Skeletal muscle cell (primary cell): ENCODE data around the gene BLOC1S5.
A peak's percentile ranks its signal among the peaks of the same experiment; 100 is the strongest.
"Not testable (repeated sequence)": the region's sequence is repeated elsewhere in the genome, so short reads cannot be mapped to it uniquely, and the experiment has no call there.

ENCODE experiments used
- DNase-seq: peaks from one replicate; pipeline ENCODE4 v3.0.0-alpha.2; 2010; ENCODE audit warnings: low read depth
- H3K4me3 ChIP-seq: 2 replicates; pipeline ENCODE4 v1.5.1; 2011; ENCODE audit warnings: low read depth, mild to moderate bottlenecking, control low read depth, low read length, moderate library complexity

Gene BLOC1S5

DNA sequence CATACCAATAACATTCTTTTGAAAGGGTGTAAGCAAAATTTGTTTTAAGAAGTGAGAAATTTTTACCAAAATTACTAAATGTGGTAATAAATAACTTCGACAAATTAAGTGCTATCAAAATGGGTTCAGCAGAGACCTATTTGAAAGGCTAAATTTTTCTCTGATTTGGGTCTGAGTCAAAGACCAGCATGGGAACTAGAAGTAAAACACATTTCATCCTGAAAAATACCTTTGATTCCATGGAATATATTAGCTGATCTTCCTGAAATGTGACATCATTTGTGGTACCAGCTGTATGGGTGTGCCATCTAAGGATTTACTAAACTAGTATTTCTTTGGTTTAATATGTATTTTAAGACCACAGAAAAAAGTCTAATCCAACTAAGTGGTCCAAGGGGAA is 63.6 kb downstream of the BLOC1S5 start:
- no peak for DNase-seq
- no peak overlapping the region for H3K4me3 ChIP-seq

DNA sequence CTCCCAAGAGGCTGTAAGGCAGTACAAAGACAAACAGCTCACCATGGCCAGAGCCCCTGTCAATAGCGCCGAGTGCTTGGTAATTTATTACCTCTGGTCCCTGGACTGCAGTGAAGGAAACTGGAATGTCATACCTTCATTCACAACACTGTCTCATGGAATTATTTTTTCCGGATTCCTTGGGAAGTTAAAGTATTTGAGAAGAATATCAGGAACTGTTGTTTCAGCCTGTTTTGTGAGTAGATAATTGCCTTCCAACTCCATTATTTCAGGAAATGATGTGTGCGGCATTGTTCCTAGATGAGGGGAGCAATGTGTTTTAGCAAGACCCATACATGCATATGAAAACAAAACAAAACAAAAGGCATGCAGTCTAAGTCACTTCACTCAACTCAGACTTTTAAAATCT is 64.0 kb downstream of the BLOC1S5 start:
- H3K4me3 ChIP-seq: no peak overlapping the region
- DNase-seq: no peak

DNA sequence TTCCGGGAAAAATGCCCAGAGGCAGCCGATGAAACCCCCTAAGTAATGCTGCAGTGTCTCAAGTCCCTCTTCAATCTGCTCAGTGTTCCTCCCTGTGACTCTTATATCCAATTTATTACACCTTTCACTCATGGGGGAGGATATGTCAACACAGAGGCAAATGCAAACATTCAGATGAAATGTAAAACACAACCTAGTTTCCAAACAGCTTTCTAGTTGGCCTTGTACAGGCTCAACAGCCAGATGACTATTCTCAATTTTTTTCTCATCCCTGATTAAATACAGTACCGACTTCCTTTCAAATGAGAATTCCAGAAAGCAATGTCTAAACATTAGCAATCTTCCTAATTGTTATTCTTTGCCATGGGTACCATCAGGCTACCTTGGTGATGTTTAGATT is 65.0 kb downstream of the BLOC1S5 start:
- DNase-seq: no peak
- H3K4me3 ChIP-seq: no peak overlapping the region

DNA sequence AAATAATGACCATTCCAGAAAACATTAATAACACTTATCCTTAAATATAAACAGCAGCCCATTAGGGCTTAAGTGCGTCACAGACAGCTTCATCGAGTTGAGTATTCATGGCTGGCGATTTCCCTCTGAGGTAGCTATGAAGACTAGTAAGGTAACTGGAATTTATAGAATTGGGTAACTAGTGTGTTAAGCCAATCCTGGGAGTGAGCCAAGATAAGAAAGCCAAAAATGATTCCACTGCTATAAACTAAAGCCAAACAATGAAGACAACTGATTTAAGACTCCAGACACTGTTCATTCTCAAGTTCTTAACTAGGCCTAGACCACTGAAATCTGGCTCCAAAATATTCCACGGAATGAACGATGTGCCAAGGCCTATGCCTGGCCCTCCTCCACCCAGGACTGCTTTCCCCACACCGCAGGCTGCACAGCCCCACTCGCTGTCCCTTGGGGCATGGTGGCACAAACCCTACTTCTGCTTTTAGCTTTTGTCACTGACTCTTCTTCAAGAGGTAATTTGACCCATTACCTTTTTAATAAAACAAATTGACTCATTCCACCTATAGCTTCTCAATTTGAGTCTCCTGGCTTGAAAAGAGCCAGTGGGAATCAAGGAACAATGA is 66.0 kb downstream of the BLOC1S5 start:
- no peak overlapping the region for H3K4me3 ChIP-seq
- DNase-seq: peak; percentile 69

DNA sequence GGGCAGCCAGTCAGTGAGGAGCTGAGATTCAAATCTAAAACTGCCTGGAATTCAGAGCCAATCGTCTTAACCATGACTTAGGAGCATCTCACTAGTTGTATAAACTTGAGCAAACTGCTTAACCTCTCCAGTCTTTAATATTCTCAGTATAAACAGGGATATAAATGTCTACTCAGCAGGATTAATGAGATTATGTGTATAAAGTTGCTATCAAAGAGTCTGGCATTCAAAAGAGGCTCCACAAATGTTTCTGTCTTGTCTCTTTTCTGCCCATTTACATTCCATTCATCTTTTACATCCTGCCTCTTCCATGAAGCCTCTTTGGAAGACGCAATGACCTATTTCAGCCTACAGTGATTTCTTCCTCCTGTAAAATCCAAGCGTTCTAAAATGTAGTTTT is 66.9 kb downstream of the BLOC1S5 start:
- no peak overlapping the region for H3K4me3 ChIP-seq
- DNase-seq: no peak

DNA sequence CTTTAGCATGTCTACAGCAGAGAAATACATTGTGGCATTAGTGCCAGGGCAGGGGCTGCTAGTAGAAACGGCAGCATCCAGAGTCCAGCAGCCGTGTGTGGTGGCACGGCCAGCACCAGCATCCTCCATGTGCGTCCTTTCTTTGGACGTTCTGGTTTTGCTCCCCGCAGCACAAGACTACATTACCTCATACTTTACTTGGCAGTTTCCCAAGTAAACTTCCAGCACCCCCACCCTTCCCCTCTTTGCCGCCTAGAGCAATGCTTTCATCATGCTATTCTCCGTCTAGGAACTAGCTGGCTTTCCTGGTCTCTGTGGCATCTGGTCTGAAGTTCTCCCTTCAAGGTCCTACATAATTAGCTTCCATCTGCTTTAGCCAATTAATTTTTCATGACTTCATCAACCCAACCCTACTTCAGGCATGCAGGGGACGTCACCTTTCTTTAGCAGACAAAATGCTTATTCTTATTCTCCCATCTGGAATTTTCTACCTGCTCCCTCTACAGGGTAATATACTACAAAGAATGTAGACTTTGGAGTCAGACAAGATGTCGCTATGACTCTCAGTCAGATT is 67.6 kb downstream of the BLOC1S5 start:
- no peak overlapping the region for H3K4me3 ChIP-seq
- DNase-seq: peak; percentile 71

DNA sequence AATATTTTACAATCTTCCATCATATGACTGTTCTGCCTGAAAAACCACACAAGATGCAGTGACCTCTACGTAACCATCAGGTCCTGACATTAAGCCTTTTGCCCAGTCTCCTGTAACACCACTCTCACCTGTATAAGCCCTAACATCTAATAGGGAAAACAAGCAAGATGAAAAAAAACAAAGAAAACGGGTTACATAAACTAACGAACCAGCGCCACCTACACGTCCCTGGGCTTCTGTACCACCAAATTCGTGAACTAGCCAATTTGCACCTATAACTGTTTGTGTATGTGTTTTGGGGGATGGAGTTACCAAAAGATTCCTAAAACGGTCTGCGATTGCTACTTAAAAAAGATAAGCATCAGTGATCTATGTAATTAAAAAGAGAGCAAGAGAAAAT is 70.2 kb downstream of the BLOC1S5 start:
- no peak overlapping the region for H3K4me3 ChIP-seq
- no peak for DNase-seq

DNA sequence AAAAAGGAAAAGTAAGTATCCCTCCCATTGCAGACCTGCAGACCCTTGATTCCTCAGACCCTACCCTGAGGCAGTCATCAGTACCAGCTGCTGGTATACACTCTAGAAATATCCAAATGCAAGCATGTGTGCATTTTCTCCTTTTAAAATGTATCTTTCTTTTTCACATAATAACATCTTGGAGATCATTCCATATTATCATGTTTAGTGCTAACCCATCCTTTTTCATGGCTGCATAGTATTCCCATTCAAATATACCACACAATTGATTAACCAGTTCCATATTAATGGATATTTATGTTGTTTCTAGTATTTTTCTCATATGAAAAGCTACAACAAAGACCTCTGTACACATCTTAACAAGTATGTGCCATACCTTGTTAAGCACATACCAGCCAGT is 70.8 kb downstream of the BLOC1S5 start:
- no peak overlapping the region for H3K4me3 ChIP-seq
- no peak for DNase-seq

DNA sequence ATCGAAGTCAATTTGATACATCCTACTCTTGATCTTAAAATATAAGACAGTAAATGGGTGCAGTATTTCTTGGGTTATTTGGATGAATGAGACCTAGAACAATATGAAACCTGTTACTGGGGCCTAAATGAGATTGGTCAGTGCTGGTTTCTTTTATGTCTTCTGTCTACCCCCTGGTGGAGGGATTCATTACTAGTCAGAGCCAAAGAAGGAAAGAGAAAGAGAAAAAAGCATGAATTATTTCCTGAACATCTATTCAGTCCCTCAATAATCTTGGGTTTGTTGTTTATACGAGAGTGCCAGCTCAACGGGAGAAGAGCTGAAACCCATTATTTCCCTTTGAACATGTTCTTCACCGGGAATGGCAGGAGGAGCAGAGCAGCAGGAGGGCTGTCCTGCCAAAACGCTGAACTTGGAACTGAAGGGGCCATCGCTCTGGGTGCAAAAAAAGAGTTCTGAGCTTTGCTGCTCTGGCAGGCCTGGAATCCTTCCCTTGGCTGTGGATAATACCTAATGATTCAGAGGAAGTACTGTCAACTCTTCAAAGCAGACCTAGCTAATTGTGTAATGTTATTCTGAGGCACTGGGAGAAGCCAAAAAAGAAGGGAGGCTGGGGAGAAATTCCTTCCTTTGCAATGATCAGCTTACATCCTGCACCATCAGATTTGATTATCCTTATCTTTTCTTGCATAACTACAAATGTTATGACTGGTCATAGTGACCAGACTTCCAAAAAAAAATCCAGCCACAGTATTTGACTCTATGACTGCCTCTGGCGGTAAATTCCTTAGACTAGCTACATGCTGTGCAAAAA is 72.0 kb downstream of the BLOC1S5 start:
- DNase-seq: peak; percentile 41
- no peak overlapping the region for H3K4me3 ChIP-seq

DNA sequence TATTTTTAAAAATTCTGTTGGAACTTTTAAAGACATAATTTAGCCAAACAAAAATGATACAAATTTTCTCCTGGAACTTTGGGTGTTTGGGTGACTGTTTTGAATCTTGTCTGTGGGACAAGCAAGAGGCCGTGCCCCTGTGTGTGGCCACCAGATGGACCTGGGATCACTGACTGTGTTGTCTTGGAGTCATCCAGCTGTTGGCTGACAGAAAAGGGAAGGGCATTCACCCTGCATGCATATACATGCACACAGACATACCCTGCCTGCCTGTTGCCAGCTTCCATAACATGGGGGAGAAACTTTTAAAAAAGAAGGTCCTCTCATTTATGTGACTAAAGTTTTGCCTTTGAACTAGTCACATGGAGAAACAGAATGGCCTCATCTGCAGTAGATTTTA is 72.7 kb downstream of the BLOC1S5 start:
- no peak for DNase-seq
- H3K4me3 ChIP-seq: no peak overlapping the region

DNA sequence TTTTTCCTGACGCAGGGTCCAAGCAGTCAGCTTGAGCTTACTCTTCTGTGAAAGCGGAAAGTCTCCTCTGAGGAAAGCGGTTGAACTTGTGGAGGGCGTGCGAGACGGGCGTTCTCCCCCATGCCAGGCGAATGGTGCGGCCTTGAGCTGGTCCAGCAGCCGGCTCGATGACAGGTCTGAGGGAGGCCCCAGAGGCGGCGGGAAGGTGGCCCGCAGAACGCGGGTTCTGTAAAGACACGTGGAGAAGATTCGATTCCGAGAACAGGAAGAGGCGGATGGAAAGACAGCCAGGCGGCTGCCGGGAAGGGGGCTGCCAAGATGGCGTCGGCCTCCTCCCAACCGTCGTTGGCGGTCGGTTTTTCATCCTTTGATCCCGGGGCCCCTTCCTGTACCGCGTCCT is 78.0 kb downstream of the BLOC1S5 start:
- no peak overlapping the region for H3K4me3 ChIP-seq
- no peak for DNase-seq

DNA sequence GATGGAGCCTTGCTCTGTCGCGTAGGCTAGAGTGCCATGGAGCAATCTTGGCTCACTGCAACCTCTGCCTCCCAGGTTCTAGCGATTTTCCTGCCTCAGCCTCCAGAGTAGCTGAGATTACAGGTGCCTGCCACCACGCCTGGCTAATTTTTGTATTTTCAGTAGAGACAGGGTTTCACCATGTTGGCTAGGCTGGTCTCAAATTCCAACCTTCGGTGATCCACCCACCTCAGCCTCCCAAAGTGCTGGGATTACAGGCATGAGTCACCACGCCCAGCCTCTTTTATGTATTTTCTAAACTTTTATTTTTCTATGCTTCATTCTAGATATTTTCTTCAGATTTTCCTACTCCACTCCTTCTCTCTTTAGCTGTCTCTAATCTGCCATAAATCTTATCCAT is 80.2 kb downstream of the BLOC1S5 start:
- not testable (repeated sequence) for DNase-seq

DNA sequence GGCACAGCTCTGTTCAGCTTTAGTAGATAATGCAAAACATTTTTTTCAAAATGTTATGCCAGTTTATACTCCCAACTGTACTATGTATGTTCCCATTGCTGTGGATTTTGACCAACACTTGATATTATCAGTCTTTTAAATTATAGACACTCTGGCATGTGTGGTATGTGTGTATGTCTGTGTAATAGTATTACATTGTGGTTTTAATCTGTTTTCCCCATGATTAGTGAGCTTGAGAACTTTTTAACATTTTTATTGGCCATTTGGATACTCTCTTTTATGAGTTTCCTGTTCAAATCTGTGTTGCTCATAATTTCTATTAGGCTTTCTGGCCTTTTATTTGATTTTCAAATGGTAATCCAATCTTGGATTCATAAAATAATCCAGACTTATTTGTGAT is 84.4 kb downstream of the BLOC1S5 start:
- no peak overlapping the region for H3K4me3 ChIP-seq
- DNase-seq: no peak

More for the DNA sequence above, 80.2 kb downstream of the BLOC1S5 start:
- not testable (repeated sequence) for H3K4me3 ChIP-seq

DNA sequence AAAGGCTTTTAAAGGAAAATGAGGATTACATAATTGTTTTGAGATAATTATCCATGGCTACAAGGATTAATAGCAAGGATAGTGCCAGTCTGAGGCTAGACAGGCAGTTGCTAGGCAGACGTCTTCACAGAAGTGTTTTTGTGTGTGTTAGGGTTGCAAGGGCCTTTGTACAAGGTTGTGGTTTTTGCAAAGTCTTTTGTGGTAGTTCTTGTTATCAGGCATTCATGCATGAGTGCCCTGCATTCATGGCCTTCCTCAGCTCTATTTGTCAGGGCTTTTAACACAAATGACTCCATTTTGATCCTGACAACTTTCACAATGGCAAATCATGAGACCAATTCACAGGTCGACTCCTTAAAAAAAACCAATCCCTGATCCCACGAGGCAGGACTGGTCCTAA is 85.5 kb downstream of the BLOC1S5 start:
- no peak overlapping the region for H3K4me3 ChIP-seq
- no peak for DNase-seq

DNA sequence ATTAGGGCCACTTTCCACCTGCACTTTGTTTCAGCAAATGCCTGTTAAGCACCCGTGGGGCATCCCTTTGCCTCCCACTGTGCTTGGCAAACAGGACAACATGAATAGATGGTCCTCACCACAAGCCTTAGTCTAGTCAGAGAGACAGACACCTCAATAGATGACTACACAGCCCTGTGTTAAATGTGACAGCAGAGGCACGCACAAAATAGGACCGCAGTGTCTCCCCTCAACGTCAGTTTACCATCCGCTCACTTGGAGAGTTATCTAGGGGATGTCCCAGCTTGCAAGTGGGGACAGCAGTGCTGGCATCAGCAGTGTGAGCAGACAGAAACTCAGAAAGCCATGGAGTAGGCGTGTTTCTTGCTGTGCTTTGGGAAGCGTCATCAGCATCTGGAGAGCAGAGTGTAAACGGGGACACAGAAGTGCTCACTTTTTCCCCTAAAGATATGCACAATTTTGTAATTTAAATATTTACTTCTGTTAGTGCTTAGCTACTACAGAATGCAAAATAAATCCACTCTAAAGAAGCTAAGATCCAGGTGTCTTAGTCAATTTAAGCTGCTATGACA is 87.6 kb downstream of the BLOC1S5 start:
- H3K4me3 ChIP-seq: no peak overlapping the region
- DNase-seq: no peak

DNA sequence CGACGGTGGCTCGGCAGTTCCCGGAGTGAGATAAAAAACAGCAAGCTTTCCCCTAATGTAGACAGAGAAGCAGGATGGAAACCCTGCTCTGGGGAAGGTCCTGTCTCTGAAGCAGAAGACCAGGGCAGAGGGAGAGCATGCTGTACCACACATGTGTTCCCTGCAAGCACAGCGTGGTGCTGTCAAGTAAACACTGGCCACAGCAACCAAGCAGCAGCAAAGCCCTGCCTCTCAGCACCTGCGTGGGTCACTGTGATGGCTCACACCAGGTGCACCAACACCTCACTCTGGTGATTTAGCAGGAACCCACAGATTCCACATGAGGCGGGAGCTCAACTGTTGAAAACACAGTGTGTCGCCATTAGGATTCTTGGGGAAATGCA is 88.4 kb downstream of the BLOC1S5 start:
- no peak overlapping the region for H3K4me3 ChIP-seq
- no peak for DNase-seq

DNA sequence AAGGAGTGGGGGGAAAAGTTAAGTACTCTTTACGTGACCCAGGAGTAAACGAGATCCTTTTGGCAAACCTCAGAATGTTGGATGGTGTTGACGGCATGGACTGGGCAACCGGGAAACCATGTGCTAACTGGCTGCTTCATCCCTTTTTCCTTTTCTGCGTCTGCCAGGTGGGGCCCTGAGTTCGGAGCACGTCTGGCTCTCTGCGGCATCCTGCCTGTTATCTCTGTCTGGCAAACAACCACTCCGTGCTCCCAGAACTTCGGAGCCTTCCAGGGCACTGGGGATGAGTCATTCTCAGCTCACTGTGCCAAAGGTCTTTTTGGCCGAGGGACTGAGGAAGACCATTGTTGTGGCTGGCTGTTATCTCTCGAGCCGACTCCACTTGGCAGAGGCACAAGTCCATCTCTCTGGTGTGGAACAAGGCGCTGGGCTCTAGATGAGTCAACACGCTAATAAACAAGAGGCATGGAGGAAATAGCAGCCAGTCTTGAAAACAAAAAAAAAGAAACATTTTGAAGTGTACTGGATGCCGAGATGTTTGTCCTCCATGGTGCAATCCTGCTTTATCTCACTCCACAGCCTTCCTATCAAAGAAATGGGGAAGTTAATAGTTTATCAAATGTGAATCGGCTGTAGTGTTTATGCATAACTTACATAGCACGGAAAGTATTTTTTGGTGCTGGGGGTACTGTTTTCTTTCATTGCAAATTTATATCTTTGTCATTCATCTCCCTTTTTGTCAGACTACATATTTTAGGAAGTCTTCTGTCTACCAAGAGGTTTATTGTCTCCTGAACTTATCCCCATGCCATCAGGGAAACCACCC is 89.0 kb downstream of the BLOC1S5 start:
- DNase-seq: peak; percentile 75
- no peak overlapping the region for H3K4me3 ChIP-seq

DNA sequence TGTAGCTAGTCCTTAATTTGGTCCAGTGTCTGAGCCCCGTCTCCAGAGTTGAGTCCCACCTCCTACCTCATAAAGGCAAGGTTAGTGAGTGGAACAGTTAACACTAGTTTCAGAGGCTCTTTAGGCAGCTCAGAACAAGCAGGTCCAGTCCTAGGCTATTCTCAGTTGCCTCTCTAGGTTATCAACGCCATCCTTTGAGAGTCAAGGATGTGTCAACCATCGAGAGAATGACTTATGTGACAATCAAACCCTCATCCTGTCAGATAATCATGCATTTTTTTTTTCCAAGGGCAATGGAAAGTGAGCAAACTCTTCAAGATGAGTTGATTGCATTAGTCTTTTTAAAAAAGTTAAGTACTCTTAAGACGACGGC is 89.6 kb downstream of the BLOC1S5 start:
- no peak overlapping the region for H3K4me3 ChIP-seq
- no peak for DNase-seq

DNA sequence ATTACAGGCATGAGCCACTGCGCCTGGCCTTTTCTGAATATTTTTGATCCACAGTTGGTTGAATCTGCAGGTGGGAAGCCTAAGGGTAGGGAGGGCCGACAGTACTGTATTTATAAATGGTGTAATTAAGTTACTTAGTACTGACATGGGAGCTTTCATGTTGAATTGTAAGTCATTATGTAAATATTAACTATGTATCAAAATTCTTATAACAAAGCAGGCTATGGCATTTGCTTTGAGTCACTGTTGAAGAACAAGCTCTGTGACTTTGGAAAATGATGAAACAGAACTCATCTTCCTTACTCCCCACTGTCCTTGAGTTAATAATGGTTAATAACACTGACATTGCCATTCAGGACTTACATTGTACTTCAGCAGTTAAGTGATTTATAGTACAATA is 90.6 kb downstream of the BLOC1S5 start:
- DNase-seq: no peak

DNA sequence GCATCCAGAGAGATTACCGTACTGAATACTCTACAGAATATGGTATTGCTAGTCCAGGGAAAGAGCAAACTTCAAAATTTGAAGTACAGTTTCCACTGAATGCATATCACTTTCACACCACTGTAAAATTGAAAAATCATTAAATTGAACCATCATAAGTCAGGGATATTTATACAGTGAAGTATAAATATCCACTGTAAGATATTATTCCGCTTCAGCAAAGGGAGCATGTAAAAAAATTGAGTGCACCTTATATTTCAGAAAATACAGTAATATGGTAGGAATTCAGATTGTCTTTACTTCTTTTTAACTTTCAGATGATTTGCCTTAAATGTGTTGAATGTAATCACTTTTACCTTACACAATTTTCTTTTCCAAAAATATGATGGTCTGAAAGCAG is 92.7 kb downstream of the BLOC1S5 start:
- H3K4me3 ChIP-seq: no peak overlapping the region

More for the DNA sequence above, 90.6 kb downstream of the BLOC1S5 start:
- H3K4me3 ChIP-seq: no peak overlapping the region

More for the DNA sequence above, 92.7 kb downstream of the BLOC1S5 start:
- DNase-seq: no peak
